NCI-H187 (cell line): Measurements from ENCODE around the gene SP8.

Experiments
- DNase-seq, 2 experiments: peaks; one replicate each; lab custom pipeline; 2025; lab: John Stamatoyannopoulos, UW

Gene SP8

GRCh38 chr7:20794676-20795075 lies 8.0 kb upstream of the SP8 start:
- DNase-seq: no peak

- no peak for DNase-seq
Measured at GRCh38 chr7:20793694-20794394, 7.2 kb upstream of the SP8 start.

DNA sequence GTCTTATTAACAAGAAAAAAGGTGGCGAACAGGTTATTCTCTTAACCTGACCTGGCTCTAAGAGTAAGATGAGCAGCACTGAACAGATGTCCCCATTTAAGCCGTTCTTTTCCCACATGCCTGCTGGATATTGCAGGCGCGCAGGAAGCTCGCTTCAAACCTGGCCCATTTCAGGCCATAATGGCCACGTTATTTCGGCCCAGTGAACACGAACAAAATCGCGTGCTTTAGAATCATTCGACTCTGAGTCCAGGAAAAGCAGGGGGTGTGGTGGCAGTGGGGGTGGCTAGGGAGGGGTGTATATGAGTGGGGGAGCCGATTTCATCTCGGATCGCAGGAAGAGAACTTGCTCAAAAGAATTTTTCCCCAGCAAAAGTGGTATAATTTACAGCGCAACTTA lies 6.6 kb upstream of the SP8 start:
- no peak for DNase-seq

GRCh38 chr7:20791538-20792434 lies 5.1 kb upstream of the SP8 start:
- no peak for DNase-seq

- DNase-seq: no peak
Measured at GRCh38 chr7:20790375-20790774, 3.7 kb upstream of the SP8 start.

DNA sequence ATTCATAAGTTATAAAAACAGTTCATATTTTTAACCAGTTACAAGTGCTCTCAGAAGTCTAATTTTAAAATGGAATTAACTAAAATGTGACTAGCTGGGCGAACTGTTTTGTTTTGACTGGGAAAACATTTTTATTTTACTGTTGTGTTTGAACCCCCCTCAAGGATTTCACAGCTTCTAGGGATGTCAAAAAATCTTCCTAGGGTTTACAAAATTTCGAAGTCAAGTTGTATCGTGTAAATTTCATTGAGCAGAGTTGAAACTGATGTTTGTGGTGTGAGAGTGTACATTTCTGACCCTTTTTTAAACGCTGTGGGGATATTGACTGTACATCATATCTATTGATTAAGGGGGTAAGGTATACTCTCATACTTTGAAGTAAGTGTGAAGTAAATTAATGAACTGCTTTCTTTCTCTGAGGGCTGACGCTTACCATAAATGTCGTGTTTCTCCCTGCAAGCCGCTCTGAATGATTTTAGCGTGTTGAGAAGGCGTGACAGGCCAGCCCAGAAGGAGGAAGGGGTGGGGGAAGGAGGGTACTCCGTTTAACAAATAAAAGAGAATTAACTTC lies 1.8 kb upstream of the SP8 start:
- DNase-seq: no peak

DNA sequence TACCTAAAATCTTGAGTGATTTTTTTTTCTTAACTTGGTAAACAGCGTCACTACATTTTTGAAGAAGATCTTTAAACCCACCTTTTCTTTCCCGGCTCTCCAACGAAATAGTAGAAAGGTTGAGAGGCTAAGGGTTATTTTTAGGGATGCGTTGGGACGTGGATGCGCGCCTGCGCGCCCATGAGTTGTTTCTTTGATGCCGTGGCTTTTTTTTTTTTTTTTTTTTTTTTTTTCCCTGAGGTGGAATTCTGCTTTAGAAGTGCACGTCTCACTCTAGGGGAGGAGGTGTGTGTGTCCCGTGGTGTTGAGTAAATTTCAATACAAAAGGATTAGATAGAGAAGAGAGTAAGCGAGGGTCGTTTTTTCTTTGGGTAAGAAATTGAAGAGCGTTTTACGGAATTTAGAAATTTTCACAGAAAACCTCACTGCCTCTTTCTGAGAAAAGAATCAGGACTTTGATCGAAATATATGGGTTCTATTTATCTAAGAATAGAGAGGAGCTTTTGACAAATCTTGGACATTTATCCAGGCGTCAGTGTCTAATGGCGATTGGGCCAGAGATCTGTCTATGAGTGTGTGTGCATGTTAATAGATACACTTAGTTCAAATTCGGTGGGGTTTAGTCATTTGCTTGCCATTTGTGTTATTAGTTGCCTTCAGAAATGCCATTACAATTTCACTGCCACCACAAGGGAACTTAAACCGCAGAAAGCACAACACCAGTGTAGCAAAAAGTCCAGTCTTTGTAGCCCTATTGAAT lies 1.2 kb upstream of the SP8 start:
- DNase-seq: no peak

- DNase-seq: no peak
Measured at GRCh38 chr7:20786421-20786778, 286 bp downstream of the SP8 start.

- no peak for DNase-seq
Measured at GRCh38 chr7:20786049-20786412, 655 bp downstream of the SP8 start.

GRCh38 chr7:20785157-20786048 lies 1.3 kb downstream of the SP8 start:
- DNase-seq: peak in 1 of 2 experiments; percentile 46

DNA sequence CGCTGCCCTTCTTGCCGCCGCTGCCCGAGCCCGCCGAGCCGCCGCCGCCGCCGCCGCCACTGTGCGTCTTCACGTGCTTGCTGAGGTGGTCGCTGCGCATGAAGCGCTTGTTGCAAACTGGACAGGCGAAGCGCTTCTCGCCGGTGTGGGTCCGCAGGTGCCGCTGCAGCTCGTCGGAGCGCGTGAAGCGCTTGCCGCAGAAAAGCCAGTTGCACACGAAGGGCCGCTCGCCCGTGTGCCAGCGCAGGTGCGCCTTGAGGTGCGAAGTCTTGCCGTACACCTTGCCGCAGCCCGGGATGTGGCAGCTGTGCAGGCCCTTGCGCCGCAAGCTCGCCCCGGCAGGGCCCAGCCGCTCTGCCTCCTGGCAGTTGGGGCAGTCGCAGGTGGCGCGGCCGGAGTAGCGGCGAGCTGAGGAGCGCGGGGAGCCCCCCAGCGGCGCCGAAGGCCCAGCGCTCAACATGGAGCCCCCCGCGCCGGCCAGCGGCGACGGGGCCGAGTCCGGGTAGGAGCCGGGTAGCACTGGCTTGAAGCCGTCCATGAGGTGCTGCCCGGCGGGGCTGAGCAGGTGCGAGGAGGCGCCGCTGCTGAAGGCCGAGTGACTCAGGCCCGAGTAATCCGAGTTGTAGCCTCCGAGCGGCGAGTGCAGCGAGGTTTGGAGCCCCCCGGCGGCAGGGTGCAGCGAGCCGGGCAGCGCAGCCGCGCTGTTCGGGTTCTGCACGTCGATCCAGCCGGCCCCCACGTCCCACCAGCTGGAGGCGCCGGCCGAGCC lies 2.1 kb downstream of the SP8 start:
- DNase-seq: no peak

DNA sequence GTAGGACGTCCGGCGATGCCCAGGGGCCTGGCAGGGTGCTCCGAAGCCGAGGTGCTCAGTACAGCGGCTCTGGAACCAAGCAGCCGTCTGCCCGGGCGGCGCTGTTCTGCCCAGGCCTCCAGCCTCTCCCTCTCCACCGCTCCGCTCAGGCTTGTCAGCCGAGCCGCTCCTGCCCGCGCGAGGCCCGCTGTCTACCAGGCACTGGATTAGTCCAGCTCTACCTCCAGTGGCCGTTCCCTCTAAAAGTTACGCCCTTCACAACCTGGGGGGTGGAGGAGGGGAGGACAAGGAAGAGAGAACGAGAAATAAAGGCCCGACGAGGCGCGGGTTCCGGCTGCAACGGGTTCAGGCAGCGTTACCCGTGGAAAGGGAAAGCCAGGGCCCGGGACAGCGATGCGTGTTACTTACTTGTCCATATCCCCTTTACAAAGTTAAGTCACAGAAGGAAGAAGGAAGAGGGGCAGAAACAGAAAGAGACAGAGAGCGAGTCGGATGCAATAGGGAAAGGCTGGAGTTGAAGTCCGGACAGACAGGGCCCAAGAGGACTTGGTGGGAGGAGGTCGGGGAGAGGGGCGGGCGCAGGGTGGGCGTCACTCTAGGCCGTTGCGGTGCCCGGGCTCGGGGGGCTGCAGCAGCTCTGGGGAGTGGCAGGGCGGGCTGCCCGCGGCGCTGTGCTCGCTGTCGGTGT lies 2.8 kb downstream of the SP8 start:
- no peak for DNase-seq

GRCh38 chr7:20783125-20783699 lies 3.5 kb downstream of the SP8 start:
- no peak for DNase-seq

DNA sequence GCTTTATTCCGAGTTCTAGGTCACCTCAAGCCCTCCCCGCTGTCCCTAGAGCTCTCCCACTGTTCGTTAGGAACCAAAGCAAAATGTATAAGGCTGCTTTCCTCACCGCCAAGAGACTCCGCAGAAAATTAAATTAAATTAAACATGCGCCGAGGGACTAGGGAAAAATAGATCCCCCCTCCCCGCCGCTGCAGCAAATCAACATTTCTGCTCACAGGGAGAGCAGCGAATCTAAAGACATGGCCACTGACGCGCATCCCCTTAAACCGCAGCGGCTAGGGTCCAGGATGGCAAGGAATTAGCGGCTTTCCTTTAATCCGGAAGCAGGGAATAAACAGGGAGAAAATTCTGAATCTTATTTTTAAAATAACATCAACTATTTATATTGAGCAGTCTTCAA lies 7.6 kb downstream of the SP8 start:
- DNase-seq: no peak

DNA sequence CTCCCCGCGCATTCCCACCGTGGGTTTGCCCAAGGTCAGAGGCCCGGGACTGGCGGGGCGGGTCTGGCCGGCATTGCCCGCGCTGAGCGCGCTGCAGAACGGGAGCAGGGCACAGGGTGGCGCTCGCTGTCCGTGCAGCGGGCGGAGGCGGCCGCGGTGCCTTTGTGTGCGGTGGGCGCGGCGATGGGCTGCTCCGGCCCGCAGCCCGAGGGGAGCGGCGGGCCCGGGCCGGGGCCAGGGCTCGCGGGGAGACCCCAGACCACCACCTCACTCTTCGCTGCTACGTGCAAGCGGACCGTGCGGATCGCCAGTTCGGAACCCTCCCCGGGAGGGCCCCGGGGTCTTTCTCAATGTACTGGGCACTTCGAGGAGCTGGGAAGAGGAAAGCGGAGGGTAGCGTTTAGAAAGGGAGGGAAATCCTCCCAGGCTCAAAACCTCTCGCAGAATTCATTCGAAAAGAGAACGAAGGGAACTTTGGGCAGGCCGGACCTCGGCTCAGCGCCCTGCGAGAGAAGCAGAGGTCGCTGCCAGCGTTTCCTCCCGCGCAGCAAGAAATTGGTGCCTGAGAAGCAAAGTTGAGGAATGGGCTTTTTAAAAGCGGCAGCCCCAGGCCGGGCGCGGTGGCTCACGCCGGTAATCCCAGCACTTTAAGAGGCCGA lies 8.5 kb downstream of the SP8 start:
- DNase-seq: peak in 1 of 2 experiments; percentile 29

GRCh38 chr7:20777377-20778062 lies 9.2 kb downstream of the SP8 start:
- no peak for DNase-seq

GRCh38 chr7:20776942-20777341 lies 9.7 kb downstream of the SP8 start:
- DNase-seq: no peak

- DNase-seq: no peak
Measured at GRCh38 chr7:20776214-20776911, 10.3 kb downstream of the SP8 start.
